NB4 (cell line): ENCODE measurements around the gene CHMP1B.

Experiments
- CTCF ChIP-seq: IDR thresholded peaks from one replicate; pipeline ENCODE4 v1.5.1; 2012; ENCODE audit warnings: low read depth, low read length
- MAX ChIP-seq: IDR thresholded peaks from 2 replicates; pipeline ENCODE4 v1.6.1; 2011; ENCODE audit warnings: low read depth, low read length
- POLR2A ChIP-seq: IDR thresholded peaks from 2 replicates; pipeline ENCODE4 v1.6.1; 2011; ENCODE audit warnings: mild to moderate bottlenecking; ENCODE audit not compliant: insufficient read length; ENCODE audit errors: extremely low read depth

GRCh38 chr18:11847811-11848210 is 3.4 kb upstream of the CHMP1B start:
- TF ChIP-seq CTCF, result no peak
- TF ChIP-seq POLR2A, result no peak
- no peak for TF ChIP-seq MAX
